ENCODE results near the gene GADD45A. TPM values are rescaled to one million over a fixed set of nuclear protein-coding genes. Genes with fewer than 3 reads are reported as not detected.

The GADD45A gene
- total and polyA plus RNA-seq, 8 donors: 25.3 to 37.1 (median 30.0) TPM

DNA sequence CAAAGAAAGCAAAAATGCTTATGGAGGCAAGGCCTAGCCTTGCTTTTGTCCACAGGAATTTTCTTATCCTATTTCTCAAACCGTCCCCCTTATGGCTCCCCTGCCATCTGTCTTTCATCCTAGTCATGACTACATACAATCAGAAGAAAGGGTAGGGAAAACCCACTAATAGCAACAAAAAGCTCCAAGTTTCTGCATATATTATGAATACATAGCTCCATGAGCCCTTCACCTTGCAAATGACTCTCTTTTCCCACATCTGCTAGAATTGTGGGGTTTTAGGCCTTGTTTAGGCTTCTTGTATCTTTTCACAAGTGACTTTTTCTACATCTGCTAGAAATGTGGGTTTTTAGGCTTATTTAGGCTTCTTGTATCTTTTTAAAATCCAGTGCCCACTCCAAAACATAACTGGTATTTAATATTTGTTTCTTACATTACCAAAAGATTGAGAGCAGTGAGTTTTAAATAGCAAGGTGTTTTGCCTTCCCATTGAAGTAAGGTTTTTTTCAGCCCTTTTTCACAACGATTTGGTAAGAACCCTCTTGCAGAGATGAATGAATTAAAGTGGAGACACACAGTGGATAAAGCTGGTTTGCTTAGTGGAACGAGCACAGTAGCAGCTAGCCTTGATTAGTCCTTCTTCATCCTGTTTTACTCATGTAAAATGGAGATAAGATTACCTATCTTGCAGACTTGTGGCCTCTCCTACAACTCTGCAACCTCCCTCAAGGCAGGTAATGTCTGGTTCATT, 4.4 kb downstream of the GADD45A start:
- Histone ChIP-seq H3K27ac (peak overlapping the region in 1 of 2 donors; percentile 97), H3K4me3 (no peak overlapping the region), H3K36me3 (peaks cover 0 to 25% of the 10 kb centered on the region in 2 donors), H3K4me1 (peaks cover 9 to 36% of the 10 kb centered on the region in 2 donors), H3K9me3 (no peaks in the 10 kb centered on the region), H3K27me3 (no peaks in the 10 kb centered on the region)
- ATAC-seq: no peak
- no peak for DNase-seq
- TF ChIP-seq CTCF (IDR thresholded peaks at IDR 0.05): no peak
- intact Hi-C loops (cut with DNase I): loop anchor here in 1 of 2 donors (5.0 kb wide), 1 partner anchor 68 kb away; no protein-coding TSS in a partner anchor

DNA sequence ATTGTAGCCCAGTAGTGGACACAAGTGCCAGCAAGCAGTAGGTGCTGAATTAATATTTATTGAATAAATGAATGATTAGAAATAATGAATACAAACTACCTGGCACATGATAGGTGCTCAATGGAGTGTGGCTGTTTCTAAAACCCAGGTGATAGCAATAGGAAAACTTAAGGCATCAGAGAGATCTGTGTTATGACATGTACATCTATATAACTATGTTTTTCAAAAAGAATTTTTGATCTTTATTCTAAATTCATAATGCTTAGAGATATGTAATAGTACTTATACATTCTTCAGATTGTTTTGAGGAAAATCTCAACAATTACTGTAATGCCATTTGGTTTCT, 5.0 kb downstream of the GADD45A start:
- H3K27me3 ChIP-seq: no peaks in the 10 kb centered on the region
- H3K4me3 ChIP-seq: no peak overlapping the region
- ATAC-seq: no peak
- no peak for TF ChIP-seq CTCF (IDR thresholded peaks at IDR 0.05)
- no peaks in the 10 kb centered on the region for H3K9me3 ChIP-seq
- DNase-seq: no peak
- peaks cover 8 to 34% of the 10 kb centered on the region in 2 donors for H3K4me1 ChIP-seq
- peaks cover 0 to 25% of the 10 kb centered on the region in 2 donors for H3K36me3 ChIP-seq
- peak overlapping the region in 1 of 2 donors; percentile 97 for H3K27ac ChIP-seq
- intact Hi-C loops (cut with DNase I): no loop called here

GRCh38 chr1:67690411-67690810, 5.4 kb downstream of the GADD45A start:
- TF ChIP-seq CTCF (IDR thresholded peaks at IDR 0.05): no peak

GRCh38 chr1:67691712-67692111, 6.7 kb downstream of the GADD45A start:
- ATAC-seq (no peak), DNase-seq (no peak)
- no peaks in the 10 kb centered on the region for H3K9me3 ChIP-seq
- no peak overlapping the region for H3K27ac ChIP-seq
- H3K36me3 ChIP-seq: peaks cover 0 to 25% of the 10 kb centered on the region in 2 donors
- no peak overlapping the region for H3K4me3 ChIP-seq
- intact Hi-C loops (cut with DNase I): no loop called here
- peaks cover 8 to 29% of the 10 kb centered on the region in 2 donors for H3K4me1 ChIP-seq
- TF ChIP-seq CTCF (IDR thresholded peaks at IDR 0.05): no peak
- H3K27me3 ChIP-seq: no peaks in the 10 kb centered on the region

More at GRCh38 chr1:67690411-67690810, 5.4 kb downstream of the GADD45A start:
- H3K27ac ChIP-seq: no peak overlapping the region
- H3K4me1 ChIP-seq: peaks cover 8 to 34% of the 10 kb centered on the region in 2 donors
- no peaks in the 10 kb centered on the region for H3K27me3 ChIP-seq
- intact Hi-C loops (cut with DNase I): no loop called here
- no peak overlapping the region for H3K4me3 ChIP-seq
- H3K36me3 ChIP-seq: peaks cover 0 to 25% of the 10 kb centered on the region in 2 donors
- no peaks in the 10 kb centered on the region for H3K9me3 ChIP-seq
- no peak for DNase-seq
- ATAC-seq: no peak

DNA sequence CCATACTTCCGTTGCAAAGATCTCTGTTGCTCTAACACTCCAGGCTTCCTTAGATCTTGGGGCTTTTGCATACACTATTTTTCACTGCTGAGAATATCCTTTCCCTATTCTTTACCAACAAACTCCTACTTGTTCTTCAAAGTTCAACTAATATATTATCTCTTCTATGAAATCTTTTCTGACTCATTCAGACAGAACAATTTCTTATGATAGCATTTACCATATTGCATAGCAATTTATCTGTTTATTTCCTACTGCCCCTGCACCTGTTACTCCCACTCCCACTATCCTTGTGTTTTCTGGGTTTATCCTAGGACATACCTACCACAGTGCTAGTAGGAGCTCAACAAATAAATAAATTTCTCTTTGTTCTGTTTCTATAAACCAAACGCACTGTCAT, 11.0 kb downstream of the GADD45A start:
- Histone ChIP-seq H3K4me3 (no peak overlapping the region), H3K27ac (no peak overlapping the region), H3K36me3 (no peaks in the 10 kb centered on the region), H3K4me1 (no peaks in the 10 kb centered on the region), H3K27me3 (no peaks in the 10 kb centered on the region), H3K9me3 (no peaks in the 10 kb centered on the region)
- intact Hi-C loops (cut with DNase I): no loop called here
- DNase-seq (no peak), ATAC-seq (no peak)
- no peak for TF ChIP-seq CTCF (IDR thresholded peaks at IDR 0.05)
